Trophoblast cell (in vitro differentiated cells and primary cell): ENCODE data around the gene LGALS14.
A peak's percentile ranks its signal among the peaks of the same experiment; 100 is the strongest.

Source experiments
- DNase-seq, 2 donors: peaks; one replicate each; pipeline ENCODE4 v3.0.0-alpha.2; 2016
- H2AFZ ChIP-seq: 2 replicates; pipeline ENCODE4 v1.6.1; 2013; ENCODE audit warnings: low read length, moderate library complexity, mild to moderate bottlenecking; ENCODE audit not compliant: insufficient read depth, poor library complexity
- H2AK5ac ChIP-seq: 2 replicates; pipeline ENCODE4 v1.6.1; 2013; ENCODE audit warnings: mild to moderate bottlenecking, low read length
- H2BK120ac ChIP-seq: 2 replicates; pipeline ENCODE4 v1.6.1; 2013; ENCODE audit warnings: low read length, mild to moderate bottlenecking, moderate library complexity; ENCODE audit not compliant: insufficient read depth, poor library complexity
- H2BK12ac ChIP-seq: 2 replicates; pipeline ENCODE4 v1.6.1; 2013; ENCODE audit warnings: mild to moderate bottlenecking, low read length, moderate library complexity
- H2BK5ac ChIP-seq: 2 replicates; pipeline ENCODE4 v1.6.1; 2013; ENCODE audit warnings: low read length, low read depth, moderate library complexity, mild to moderate bottlenecking; ENCODE audit not compliant: poor library complexity
- H3K14ac ChIP-seq: 2 replicates; pipeline ENCODE4 v1.6.1; 2013; ENCODE audit warnings: mild to moderate bottlenecking, low read length
- H3K18ac ChIP-seq: 2 replicates; pipeline ENCODE4 v1.6.1; 2013; ENCODE audit warnings: mild to moderate bottlenecking, low read length
- H3K23ac ChIP-seq: 2 replicates; pipeline ENCODE4 v1.6.1; 2013; ENCODE audit warnings: low read length
- H3K27ac ChIP-seq: 2 replicates; pipeline ENCODE4 v1.5.1; 2013; ENCODE audit warnings: low read depth, mild to moderate bottlenecking, inconsistent platforms, low read length, moderate library complexity
- H3K27me3 ChIP-seq: 2 replicates; pipeline ENCODE4 v1.6.1; 2013; ENCODE audit warnings: inconsistent platforms, mild to moderate bottlenecking, low read length, moderate library complexity; ENCODE audit not compliant: insufficient read depth
- H3K36me3 ChIP-seq, 2 experiments: 1 replicate in 1 of 2; 2 replicates in 1 of 2; pipeline ENCODE4 v1.6.1; 2013; ENCODE audit warnings: low read length in 2 of 2, mild to moderate bottlenecking in 2 of 2, moderate library complexity in 1 of 2; ENCODE audit not compliant: insufficient read depth in 2 of 2, control insufficient read depth in 1 of 2
- H3K4ac ChIP-seq: 2 replicates; pipeline ENCODE4 v1.6.1; 2013; ENCODE audit warnings: low read depth, mild to moderate bottlenecking, low read length, moderate library complexity
- H3K4me1 ChIP-seq, 2 experiments: 1 replicate in 1 of 2; 2 replicates in 1 of 2; pipeline ENCODE4 v1.6.1; 2013; ENCODE audit warnings: low read length in 2 of 2, mild to moderate bottlenecking in 2 of 2, moderate library complexity in 1 of 2; ENCODE audit not compliant: insufficient read depth in 2 of 2, control insufficient read depth in 1 of 2
- H3K4me2 ChIP-seq: 2 replicates; pipeline ENCODE4 v1.6.1; 2013; ENCODE audit warnings: inconsistent platforms, mild to moderate bottlenecking, low read length, moderate library complexity
- H3K4me3 ChIP-seq: 2 replicates; pipeline ENCODE4 v1.5.1; 2013; ENCODE audit warnings: mild to moderate bottlenecking, low read depth, low read length, inconsistent platforms
- H3K79me1 ChIP-seq: one replicate; pipeline ENCODE4 v1.6.1; 2013; ENCODE audit warnings: low read length
- H3K79me2 ChIP-seq: 2 replicates; pipeline ENCODE4 v1.6.1; 2013; ENCODE audit warnings: low read length, mild to moderate bottlenecking; ENCODE audit not compliant: control insufficient read depth, insufficient read depth, poor library complexity
- H3K9ac ChIP-seq: 2 replicates; pipeline ENCODE4 v1.6.1; 2013; ENCODE audit warnings: mild to moderate bottlenecking, low read length
- H3K9me3 ChIP-seq: 2 replicates; pipeline ENCODE4 v1.6.1; 2013; ENCODE audit warnings: low read depth, mild to moderate bottlenecking, control low read depth, inconsistent platforms, low read length; ENCODE audit not compliant: insufficient read depth
- H4K12ac ChIP-seq: 2 replicates; pipeline ENCODE4 v1.6.1; 2013; ENCODE audit warnings: low read depth, mild to moderate bottlenecking, low read length, moderate library complexity
- H4K8ac ChIP-seq: 2 replicates; pipeline ENCODE4 v1.6.1; 2013; ENCODE audit warnings: low read depth, mild to moderate bottlenecking, low read length, moderate library complexity
- H4K91ac ChIP-seq: one replicate; pipeline ENCODE4 v1.6.1; 2013; ENCODE audit warnings: low read depth, mild to moderate bottlenecking, low read length, moderate library complexity
- WGBS: extraction: QIAGEN DNeasy Blood & Tissue Kit; methylation state at CpG from one replicate; pipeline ENCODE4 v1.1.7; 2013; ENCODE audit warnings: missing lambda C conversion rate; ENCODE audit not compliant: insufficient read length, insufficient coverage; ENCODE audit errors: extremely low coverage; 5-methylcytosine and 5-hydroxymethylcytosine counted together

LGALS14 gene

GRCh38 chr19:39735688-39736087, 31.4 kb downstream of the LGALS14 start:
- Histone ChIP-seq H3K9me3 (peaks cover 2% of the 10 kb centered on the region), H4K8ac (no peak overlapping the region), H2AFZ (no peak overlapping the region), H4K91ac (no peak overlapping the region), H2BK5ac (no peak overlapping the region), H3K4me2 (no peak overlapping the region), H3K36me3 (no peaks in the 10 kb centered on the region), H3K14ac (no peak overlapping the region), H3K18ac (no peak overlapping the region), H2AK5ac (no peak overlapping the region), H3K27me3 (no peaks in the 10 kb centered on the region), H3K79me2 (no peaks in the 10 kb centered on the region), H3K4ac (no peak overlapping the region), H2BK12ac (no peak overlapping the region), H2BK120ac (no peak overlapping the region), H3K4me1 (no peaks in the 10 kb centered on the region), H3K27ac (no peak overlapping the region), H3K79me1 (no peaks in the 10 kb centered on the region), H3K23ac (no peak overlapping the region), H4K12ac (no peak overlapping the region), H3K9ac (no peak overlapping the region), H3K4me3 (no peak overlapping the region)
- no peak for DNase-seq
- WGBS, result no CpG with 5 or more reads among the region's 3 CpGs

DNA sequence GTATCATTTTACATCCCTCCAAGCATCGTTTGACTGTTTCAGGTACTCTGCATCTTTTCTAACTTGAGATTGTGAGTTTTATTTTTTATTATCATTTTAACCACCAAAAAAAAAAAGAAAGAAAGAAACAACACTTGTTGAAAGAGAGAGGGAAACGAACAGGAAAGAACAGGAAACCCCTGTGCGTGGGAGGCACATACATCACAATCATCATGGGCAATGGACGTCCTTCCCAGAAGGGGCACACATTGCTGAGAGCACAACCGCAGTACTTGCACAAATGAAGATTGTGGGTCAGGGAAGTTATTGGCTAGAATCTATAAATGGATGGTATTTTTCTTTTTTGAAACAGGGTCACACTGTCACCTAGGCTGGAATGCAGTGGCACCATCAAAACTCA, 31.8 kb downstream of the LGALS14 start:
- no peak overlapping the region for H3K27ac ChIP-seq
- no peak overlapping the region for H2BK120ac ChIP-seq
- H3K18ac ChIP-seq, result no peak overlapping the region
- no peak overlapping the region for H2AFZ ChIP-seq
- H3K4me2 ChIP-seq, result no peak overlapping the region
- H3K79me1 ChIP-seq, result no peaks in the 10 kb centered on the region
- no peaks in the 10 kb centered on the region for H3K27me3 ChIP-seq
- H4K8ac ChIP-seq, result no peak overlapping the region
- H3K4me1 ChIP-seq, result no peaks in the 10 kb centered on the region
- H3K36me3 ChIP-seq, result no peaks in the 10 kb centered on the region
- WGBS, result no CpG with 5 or more reads among the region's 5 CpGs
- no peak for DNase-seq
- H3K9me3 ChIP-seq, result peaks cover 2% of the 10 kb centered on the region
- H2BK12ac ChIP-seq, result no peak overlapping the region
- H3K9ac ChIP-seq, result no peak overlapping the region
- H3K23ac ChIP-seq, result no peak overlapping the region
- no peak overlapping the region for H2BK5ac ChIP-seq
- H2AK5ac ChIP-seq, result no peak overlapping the region
- H4K91ac ChIP-seq, result no peak overlapping the region
- no peak overlapping the region for H4K12ac ChIP-seq
- H3K4me3 ChIP-seq, result no peak overlapping the region
- no peaks in the 10 kb centered on the region for H3K79me2 ChIP-seq
- H3K4ac ChIP-seq, result no peak overlapping the region
- H3K14ac ChIP-seq, result no peak overlapping the region

DNA sequence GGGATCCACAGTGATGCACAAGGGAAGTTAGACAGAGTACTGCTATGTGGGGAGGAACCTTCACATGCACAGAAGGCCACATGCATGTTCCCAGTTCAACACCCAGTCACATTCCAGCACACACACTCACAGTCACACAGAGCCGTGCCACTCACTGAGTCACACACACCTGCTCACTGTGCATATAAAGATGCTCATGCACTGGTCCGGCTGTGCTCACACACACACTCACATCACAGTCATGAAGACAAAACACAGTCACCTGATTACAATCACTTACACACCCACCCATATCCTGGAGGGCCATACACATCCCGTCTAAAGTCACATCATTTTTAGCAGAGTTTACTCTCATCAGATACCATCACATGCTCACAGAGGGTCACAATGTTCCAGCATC, 33.1 kb downstream of the LGALS14 start:
- Histone ChIP-seq H3K18ac (no peak overlapping the region), H2BK120ac (no peak overlapping the region), H4K91ac (no peak overlapping the region), H3K27ac (no peak overlapping the region), H3K4ac (no peak overlapping the region), H2AK5ac (no peak overlapping the region), H3K14ac (no peak overlapping the region), H2BK5ac (no peak overlapping the region), H3K4me2 (no peak overlapping the region), H3K9me3 (peaks cover 2% of the 10 kb centered on the region), H3K4me1 (no peaks in the 10 kb centered on the region), H3K9ac (no peak overlapping the region), H3K4me3 (no peak overlapping the region), H3K36me3 (no peaks in the 10 kb centered on the region), H3K27me3 (no peaks in the 10 kb centered on the region), H3K79me2 (no peaks in the 10 kb centered on the region), H4K8ac (no peak overlapping the region), H2AFZ (no peak overlapping the region), H4K12ac (no peak overlapping the region), H2BK12ac (no peak overlapping the region), H3K23ac (no peak overlapping the region), H3K79me1 (no peaks in the 10 kb centered on the region)
- no CpG with 5 or more reads among the region's 3 CpGs for WGBS
- peak; percentile 15 to 50 for DNase-seq

DNA sequence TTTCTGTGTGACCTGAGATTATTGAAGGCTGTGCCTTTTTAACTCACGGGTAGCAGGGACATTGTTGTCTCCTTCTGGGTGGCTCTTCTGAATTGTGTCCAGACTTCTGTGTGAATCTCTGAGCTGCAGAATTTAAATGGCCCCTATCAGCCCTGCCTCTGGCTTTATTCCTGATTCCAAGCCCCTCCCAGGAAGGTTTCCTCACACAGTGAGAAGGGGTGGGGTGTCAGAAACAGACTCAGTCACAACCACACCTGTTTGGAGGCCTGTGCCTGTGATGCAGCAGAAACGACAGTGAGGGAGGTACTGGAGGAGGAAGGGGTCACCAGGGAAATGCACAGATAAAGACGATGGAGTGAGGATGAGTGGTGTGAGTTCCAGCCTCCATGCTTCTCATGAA, 33.6 kb downstream of the LGALS14 start, which contains the start of gene CLC:
TSS of gene CLC (minus strand) at position 139 of the 400 bp plus-strand sequence. CDS start at position 62, 77 bp downstream.
- H3K27me3 ChIP-seq, result no peaks in the 10 kb centered on the region
- H3K4ac ChIP-seq, result no peak within 1 kb of the TSS
- no peak within 1 kb of the TSS for H3K27ac ChIP-seq
- no peak within 1 kb of the TSS for H3K23ac ChIP-seq
- H4K91ac ChIP-seq, result no peak within 1 kb of the TSS
- no peak within 1 kb of the TSS for H3K14ac ChIP-seq
- H3K9ac ChIP-seq, result no peak within 1 kb of the TSS
- H2BK12ac ChIP-seq, result no peak within 1 kb of the TSS
- H3K9me3 ChIP-seq, result peaks cover 2% of the 10 kb centered on the region
- no peaks in the 10 kb centered on the region for H3K36me3 ChIP-seq
- H3K79me2 ChIP-seq, result no peaks in the 10 kb centered on the region
- H4K8ac ChIP-seq, result no peak within 1 kb of the TSS
- no peaks in the 10 kb centered on the region for H3K79me1 ChIP-seq
- no peak within 1 kb of the TSS for H2AK5ac ChIP-seq
- no peak within 1 kb of the TSS for H2BK5ac ChIP-seq
- no peak within 1 kb of the TSS for H2AFZ ChIP-seq
- DNase-seq, result no peak
- H2BK120ac ChIP-seq, result no peak within 1 kb of the TSS
- H3K18ac ChIP-seq, result no peak within 1 kb of the TSS
- WGBS, result no CpG with 5 or more reads among the region's 3 CpGs
- no peak within 1 kb of the TSS for H3K4me2 ChIP-seq
- no peaks in the 10 kb centered on the region for H3K4me1 ChIP-seq
- no peak within 1 kb of the TSS for H4K12ac ChIP-seq
- H3K4me3 ChIP-seq, result no peak within 1 kb of the TSS
